Non-pigmented ciliary epithelial cell (primary cell): ENCODE data around the gene ACIN1.

Experiments used
- DNase-seq: peaks from one replicate; pipeline ENCODE4 v3.0.0-alpha.2; 2010; ENCODE audit warnings: low read depth

The ACIN1 gene

GRCh38 chr14:23042162-23042965 lies 52.6 kb downstream of the ACIN1 start, which contains the start of gene PSMB11:
Gene PSMB11 (plus strand): TSS chr14:23042212. CDS start chr14:23042226, 14 bp downstream.
- no peak for DNase-seq

- DNase-seq: no peak
Observed at GRCh38 chr14:23041729-23042128, 53.2 kb downstream of the ACIN1 start.

- DNase-seq: no peak
Observed at GRCh38 chr14:23040100-23040499, 54.8 kb downstream of the ACIN1 start.

- no peak for DNase-seq
Observed at GRCh38 chr14:23035303-23036144, 59.4 kb downstream of the ACIN1 start.

GRCh38 chr14:23034498-23035302 lies 60.2 kb downstream of the ACIN1 start, which contains the start of gene PSMB5:
Gene PSMB5 (minus strand): TSS chr14:23034900. CDS start chr14:23034881, 19 bp downstream.
- DNase-seq: peak; percentile 92

GRCh38 chr14:23033801-23034497 lies 61.0 kb downstream of the ACIN1 start:
- no peak for DNase-seq

GRCh38 chr14:23033251-23033727 lies 61.6 kb downstream of the ACIN1 start:
- no peak for DNase-seq

GRCh38 chr14:23030936-23031335 lies 64.0 kb downstream of the ACIN1 start:
- no peak for DNase-seq

- no peak for DNase-seq
Observed at GRCh38 chr14:23028799-23029198, 66.1 kb downstream of the ACIN1 start.

GRCh38 chr14:23025151-23025814 lies 69.7 kb downstream of the ACIN1 start:
- no peak for DNase-seq

- DNase-seq: no peak
Observed at GRCh38 chr14:23024612-23025075, 70.3 kb downstream of the ACIN1 start.

- DNase-seq: no peak
Observed at GRCh38 chr14:23023795-23024152, 71.2 kb downstream of the ACIN1 start.

GRCh38 chr14:23023022-23023794 lies 71.7 kb downstream of the ACIN1 start:
- DNase-seq: no peak

GRCh38 chr14:23021889-23022442 lies 73.0 kb downstream of the ACIN1 start:
- no peak for DNase-seq

GRCh38 chr14:23021434-23021833 lies 73.5 kb downstream of the ACIN1 start:
- DNase-seq: no peak

- DNase-seq: no peak
Observed at GRCh38 chr14:23020143-23021128, 74.5 kb downstream of the ACIN1 start.

- no peak for DNase-seq
Observed at GRCh38 chr14:23018107-23018506, 76.8 kb downstream of the ACIN1 start.

- DNase-seq: no peak
Observed at GRCh38 chr14:23017091-23017490, 77.8 kb downstream of the ACIN1 start.
